ENCODE data around the gene FUCA1.

DNA sequence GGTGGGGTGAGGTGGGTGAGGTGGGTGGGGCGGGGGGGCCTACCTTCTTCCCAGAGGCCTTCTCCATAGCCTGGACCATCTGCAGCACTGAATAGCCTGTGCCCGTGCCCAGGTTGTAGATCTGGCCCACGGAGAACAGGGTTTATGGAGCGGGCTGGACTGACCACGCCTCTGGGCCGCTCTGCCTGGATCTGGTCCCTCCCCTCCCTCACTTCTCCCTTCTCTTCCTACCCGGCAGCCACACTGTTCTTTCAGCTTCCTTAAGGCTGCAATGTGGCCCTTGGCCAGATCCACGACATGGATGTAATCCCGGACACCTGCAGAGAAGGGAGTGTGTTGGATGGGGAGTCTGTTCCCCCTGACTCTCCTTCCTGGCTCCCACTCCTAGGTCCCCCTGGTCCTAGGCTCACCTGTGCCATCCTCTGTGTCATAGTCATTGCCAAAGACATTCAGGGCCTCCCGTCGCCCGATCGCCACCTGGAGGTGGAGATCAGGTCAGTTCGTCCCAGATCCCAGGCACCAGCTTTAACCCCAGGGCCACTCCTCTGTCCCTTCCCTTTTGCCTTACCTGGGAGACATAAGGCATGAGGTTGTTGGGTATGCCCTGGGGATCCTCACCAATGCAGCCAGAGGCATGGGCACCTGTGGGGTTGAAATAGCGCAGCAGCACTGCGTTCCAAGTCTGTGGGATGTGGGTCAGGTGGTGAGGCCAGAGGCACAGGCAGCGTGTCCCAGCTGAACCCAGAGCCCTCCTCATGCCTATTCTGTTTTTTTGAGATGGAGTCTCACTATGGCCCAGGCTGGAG, 71.4 kb downstream of the FUCA1 start:
- TF ChIP-seq, protein P1, sequence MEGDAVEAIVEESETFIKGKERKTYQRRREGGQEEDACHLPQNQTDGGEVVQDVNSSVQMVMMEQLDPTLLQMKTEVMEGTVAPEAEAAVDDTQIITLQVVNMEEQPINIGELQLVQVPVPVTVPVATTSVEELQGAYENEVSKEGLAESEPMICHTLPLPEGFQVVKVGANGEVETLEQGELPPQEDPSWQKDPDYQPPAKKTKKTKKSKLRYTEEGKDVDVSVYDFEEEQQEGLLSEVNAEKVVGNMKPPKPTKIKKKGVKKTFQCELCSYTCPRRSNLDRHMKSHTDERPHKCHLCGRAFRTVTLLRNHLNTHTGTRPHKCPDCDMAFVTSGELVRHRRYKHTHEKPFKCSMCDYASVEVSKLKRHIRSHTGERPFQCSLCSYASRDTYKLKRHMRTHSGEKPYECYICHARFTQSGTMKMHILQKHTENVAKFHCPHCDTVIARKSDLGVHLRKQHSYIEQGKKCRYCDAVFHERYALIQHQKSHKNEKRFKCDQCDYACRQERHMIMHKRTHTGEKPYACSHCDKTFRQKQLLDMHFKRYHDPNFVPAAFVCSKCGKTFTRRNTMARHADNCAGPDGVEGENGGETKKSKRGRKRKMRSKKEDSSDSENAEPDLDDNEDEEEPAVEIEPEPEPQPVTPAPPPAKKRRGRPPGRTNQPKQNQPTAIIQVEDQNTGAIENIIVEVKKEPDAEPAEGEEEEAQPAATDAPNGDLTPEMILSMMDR (IDR thresholded peaks at IDR 0.05 in 4 of 5, conservative IDR thresholded peaks at IDR 0.05 in 1 of 5): peak in 1 of 5 experiments; percentile 20
- TF ChIP-seq POLR2A (IDR thresholded peaks at IDR 0.05): no peak
